Left hindlimb (tissue), 1 donor: Measurements from ENCODE around the gene PLPPR3.

Experiments used
- DNase-seq: peaks from one replicate; pipeline ENCODE4 v3.0.0-alpha.2; 2018

PLPPR3 gene

DNA sequence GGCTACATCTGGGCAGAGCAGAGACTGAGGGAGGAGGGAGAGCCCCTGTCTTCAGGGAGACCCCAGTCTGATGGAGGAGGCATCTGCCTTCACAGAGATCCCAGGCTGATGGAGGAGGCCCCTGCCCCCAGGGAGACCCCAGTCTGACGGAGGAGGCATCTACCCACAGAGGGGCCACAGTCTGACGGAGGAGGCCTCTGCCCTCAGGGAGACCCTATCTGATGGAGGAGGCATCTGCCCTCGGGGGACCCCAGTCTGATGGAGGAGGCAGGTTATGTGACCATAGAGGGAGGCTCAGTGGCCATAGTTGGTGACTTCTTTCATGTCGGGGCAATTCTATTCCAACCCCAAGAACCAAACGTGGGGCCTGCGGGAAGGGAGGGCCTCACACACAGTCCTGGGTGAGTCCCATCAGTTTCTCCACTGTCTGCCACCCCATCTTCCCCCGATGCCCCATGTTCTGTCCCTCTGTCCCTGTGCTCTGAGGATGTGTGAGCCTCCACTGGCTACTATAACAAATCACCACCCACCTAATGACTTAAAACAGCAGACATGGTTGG, 56.5 kb downstream of the PLPPR3 start:
- DNase-seq: peak; percentile 17

GRCh38 chr19:764301-764700, 57.5 kb downstream of the PLPPR3 start:
- no peak for DNase-seq

- no peak for DNase-seq
These were observed 57.9 kb downstream of the PLPPR3 start for GRCh38 chr19:763869-764268.

GRCh38 chr19:763181-763580, 58.6 kb downstream of the PLPPR3 start:
- DNase-seq: no peak
